Fibroblast of the conjunctiva (primary cell): ENCODE measurements around the gene TTLL11.

ENCODE experiments used
- DNase-seq: peaks from one replicate; pipeline ENCODE4 v3.0.0-alpha.2; 2010; ENCODE audit warnings: low read depth

TTLL11 gene

DNA sequence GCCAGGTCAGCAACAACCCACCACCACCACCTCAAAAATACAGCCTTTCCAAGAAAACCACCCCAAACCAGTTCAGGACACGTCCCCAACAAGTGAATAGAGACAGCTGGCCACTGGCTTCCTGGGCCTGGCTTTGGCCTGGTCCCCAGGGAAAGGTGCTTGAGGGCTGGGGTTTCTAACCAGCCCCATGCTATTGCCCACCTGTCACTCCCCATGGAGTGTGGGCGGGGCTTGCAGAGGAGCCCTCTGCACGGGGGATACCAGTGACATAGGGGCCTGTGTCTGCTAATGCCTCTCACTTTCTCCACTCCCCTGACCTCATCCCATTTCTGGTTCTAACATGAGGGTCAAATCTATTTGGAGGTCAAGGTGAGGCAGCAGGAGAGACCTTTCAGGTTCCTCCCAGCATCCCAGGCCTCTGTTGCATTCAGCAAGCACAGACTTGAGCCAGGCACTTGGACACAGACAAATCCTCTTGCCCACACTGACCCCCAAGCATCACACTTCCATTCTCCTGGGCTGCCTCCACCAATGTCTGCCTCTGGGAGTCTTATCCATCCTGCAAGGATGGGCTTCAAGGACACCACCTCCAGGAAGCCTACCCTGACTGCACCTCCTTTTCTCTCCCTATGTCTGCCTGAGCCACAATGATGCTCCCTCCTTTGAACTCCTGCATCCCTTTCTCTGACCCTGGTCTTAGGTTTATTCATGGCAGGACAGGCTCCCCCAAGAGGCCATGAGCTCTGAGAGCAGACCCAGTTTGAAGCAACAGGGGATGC is 16.1 kb upstream of the TTLL11 start:
- DNase-seq: no peak

DNA sequence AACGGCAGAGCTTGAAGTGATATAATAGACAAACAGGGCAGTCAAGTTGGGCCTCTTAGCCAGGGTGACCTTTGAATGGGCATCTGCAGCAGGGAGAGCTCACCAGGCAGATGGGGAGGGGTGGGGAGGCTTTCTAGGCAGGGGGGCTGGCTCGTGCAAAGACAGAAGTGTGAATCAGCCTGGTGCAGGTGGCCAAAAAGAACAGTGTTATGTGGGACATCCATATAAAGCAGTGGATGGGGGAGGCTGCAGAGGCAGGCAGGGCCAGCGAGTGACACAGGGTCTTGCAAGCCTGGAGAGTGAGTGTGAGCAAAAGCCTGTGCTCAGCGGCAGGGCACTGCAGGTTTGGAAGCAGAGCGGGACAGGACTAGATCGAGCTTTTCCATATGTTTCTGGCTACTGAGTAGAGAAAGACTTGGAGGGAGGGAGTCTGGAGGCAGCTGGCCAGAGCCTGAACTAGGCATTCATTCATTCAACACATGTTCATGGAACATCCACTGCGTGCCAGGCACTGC is 14.2 kb upstream of the TTLL11 start:
- no peak for DNase-seq

DNA sequence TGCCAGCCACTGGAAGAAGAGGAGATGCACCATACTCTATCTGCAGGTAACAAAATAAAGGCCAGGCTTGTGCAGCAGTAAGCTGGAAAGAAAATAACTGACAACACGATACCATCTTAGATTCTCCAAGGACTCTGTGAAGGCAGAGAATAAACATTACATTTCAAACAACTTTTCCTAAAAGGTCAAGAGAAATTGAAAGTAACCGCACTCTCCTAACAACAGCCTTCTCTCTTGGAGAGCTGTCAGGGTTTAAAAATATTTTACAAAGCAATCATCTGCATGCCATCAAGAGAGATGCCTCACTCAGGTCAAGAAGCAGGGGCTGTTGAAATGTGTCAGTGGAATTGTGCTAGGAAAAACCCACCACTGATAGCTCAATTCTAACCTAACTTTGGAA is 13.5 kb upstream of the TTLL11 start:
- no peak for DNase-seq

DNA sequence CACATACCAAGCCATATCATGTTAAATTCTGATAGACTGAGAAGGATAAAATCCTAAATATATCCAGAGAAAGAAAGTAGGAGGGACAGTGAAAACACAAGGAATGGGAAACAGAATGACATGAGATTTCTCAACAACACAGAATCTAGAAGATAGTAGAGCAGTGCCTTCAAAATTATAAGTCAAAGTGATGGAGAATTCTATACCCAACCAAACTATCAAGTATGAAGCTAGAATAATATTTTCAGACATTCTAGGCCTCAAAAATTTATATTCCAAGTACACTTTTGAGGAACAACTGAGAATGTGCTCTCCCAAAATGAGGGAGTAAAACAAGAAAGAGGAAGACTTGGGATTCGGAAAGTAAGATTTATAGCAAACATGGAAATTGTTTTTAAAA is 10.9 kb upstream of the TTLL11 start:
- no peak for DNase-seq

DNA sequence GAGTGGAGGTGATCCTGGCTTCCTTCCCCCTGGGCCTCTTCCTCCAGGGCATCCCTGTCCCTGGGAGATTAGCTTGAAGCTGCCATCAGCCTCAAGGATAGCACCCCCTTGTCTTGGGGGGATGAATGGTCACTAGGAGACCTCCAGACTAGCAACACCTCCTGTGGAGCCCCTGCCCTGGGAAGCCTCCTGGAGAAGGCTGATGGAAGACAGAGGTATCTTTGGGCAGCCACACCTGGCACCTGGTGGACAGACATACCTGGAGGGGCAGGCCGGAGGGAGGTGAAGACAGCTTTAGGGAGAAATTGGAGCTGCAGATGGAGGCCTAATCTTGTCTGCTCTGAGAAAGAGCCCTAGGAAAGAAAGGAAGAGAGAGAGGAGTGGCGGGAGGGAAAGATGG is 9.0 kb upstream of the TTLL11 start:
- DNase-seq: no peak

DNA sequence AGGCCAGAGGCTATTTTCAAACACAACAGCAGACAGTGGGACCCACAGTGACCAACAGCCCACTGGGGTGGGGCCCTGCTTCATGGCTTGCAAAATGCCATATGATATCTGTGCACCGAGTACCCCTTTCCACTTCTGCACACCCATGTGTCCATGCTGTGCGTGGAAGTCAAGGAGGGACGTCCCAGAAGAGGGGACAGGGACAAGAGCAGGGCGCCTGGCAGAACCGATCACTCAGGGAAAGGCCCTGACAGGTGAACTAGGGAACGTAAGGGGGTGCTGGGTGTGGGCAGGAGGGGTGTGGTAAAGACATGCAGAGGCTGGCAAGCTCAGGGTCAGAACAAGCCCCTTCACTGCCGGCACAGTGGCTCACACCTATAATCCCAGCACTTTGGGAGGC is 7.6 kb upstream of the TTLL11 start:
- DNase-seq: no peak

DNA sequence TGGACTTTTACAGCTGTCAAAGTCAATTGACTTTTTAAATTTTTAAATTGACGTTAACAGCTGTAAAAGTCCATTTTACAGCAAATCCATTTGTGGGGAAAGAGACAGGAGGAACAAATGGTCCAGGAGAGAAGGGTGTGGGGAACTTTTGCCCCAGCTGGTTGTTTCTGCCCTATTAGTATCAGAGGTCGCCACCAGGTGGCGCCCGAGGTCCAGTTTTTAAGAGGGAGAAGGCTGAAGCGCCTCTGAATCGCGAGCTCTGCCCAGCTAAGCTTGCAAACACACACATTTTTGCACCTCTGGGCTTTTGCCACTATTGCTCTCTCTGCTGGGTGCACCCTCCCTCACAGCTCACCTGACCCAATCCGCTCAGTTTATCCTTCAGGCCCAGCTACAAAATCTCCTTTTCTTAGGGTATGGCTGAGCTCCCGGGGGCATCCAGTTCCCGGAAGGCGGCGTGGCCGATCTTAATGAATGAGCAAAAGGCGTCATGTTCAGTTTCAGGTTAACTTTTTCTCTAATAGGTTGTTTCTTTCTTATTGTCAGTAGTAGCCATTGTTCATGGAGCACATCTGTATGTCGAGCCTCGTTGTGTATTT is 6.3 kb upstream of the TTLL11 start:
- peak; percentile 66 for DNase-seq

DNA sequence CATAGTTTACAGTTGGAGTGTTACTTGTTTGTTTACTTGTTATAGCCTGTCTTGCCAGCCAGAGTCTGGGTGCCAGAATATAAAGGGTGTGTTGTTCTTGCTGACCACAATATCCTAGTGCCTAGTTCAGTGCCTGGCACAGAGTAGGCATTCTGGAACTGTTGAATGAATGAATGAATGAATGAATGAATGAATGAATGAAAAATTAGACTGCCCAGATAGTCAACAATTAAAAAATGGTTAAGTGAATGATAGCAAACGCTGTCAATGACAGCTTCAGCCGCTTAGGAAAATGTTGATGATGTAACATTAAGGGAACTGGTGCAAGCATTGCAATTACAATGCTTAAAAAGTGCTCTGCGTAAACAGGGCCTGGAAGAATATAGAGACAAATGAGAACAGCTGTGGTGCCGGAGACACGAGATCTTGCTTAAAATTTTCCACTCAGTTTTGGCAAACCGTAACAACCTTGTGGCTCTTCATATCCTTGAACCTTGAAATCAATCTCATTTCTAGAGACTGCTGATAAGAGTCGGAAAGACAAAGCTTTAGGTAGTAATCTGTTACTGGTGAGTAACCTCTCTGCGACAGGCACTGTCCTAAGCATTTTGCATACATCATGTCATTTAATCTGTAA is 4.7 kb upstream of the TTLL11 start:
- DNase-seq: no peak

DNA sequence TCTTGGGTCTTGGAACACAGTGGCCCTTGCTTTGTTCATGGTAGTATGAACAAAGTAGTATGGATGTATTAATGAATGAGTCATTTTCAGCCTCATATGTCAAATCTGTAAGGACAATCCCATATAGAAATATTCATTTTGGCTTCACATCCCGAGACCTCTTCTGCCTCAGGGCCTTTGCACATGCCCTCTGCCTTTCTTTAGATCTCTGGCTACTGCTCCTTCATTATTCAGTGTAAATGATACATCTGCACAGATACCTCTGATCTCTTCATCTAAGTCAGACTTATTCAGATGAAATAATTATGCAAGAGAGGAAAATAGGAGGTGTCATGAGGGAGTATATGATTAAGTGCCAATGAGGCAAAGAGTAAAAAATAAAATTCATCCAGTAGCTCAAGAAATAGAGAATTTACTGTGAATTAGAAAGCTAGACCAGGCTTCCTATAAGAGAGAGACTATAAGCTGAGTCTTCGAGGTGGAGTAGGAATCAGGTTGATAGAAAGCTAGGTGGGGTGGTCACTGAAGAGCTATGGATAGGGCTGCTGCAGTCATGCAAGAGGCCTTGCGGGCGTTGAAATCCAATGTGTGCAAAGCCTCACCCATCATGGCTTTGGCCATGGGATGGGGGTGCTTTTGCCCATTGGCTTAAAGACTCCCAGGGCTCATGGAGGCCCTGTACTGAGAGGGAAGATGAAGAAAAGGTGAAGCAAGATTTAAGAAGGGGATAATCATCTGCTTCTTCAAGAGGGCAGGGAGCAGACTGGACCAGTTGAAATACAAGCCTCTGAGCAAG is 3.7 kb upstream of the TTLL11 start:
- no peak for DNase-seq

DNA sequence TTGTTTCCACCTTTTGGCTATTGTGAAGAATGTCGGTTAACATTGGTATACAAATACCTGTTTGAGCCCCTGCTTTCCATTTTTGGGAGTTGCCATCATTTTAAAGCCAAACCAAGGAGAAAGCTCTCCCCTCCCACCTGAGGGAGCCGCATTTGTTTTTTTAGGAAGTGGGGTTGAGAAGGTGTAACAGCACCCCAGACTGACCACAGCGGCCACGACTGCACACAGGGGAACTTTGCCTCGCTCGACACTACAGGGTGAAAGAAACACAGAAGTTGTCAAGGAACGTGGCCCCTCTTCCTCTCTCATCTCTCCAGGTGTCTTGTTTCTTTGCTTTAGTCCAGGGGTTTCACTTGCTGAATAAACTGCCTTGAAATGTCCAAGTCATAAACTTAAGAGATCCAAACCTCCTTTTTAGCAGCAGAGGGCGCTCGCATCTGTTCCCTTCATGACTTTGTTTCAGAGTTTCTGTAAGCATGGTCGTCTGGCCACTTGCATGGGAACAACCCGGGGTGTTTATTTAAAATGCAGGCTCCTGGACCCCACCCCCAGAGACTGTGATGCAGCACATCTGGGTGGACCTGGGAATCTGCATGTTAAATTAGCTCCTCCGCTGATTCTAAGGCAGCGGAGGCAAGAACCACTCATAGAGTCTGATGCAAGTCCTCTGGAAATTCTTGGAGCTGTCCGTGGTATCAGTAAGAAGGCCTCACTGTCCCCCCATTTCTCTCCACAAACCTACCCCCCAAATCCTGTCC is 2.1 kb upstream of the TTLL11 start:
- DNase-seq: peak; percentile 35

DNA sequence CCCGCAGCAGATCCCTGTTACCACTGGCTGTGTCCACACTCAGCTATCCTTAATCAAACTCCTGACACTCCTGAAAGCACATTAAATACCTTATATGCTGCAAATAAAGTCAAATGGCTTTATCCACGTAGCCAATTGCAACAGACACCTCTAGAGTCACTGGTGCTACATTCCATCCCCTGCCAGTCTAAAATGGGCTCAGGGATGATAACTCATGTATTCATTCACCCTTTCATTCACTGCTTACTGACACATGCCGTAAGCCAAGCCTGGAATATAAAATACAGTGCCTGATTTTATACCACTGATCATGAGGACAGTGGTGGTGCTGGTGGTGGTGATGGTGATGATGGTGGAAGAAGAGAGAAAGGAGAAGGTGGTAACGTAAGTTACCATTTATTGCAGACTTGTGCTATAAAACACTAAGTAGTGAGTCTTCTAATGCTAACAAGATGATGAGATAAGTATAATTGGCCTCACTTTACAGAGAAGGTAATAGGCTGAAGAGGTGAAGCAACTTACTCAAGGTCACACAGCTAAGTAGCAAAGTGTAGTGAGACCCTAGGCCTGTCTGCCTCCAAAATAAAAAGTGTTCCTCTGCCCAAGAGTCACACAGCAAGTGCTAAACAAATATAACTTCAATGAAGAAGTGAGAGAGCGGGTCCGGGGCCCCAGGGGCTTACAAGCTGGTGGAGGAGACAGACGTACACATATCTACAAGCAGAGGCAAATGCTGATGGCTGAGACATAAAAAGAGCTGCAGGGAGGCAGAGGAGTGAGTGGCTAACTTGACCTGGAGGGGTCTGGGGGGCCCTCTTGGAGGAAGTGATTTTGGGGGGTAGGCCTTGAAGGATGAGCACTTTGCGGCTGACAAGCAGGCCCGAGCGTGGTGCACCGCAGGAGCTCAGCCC is 1.2 kb downstream of the TTLL11 start:
- DNase-seq: no peak

DNA sequence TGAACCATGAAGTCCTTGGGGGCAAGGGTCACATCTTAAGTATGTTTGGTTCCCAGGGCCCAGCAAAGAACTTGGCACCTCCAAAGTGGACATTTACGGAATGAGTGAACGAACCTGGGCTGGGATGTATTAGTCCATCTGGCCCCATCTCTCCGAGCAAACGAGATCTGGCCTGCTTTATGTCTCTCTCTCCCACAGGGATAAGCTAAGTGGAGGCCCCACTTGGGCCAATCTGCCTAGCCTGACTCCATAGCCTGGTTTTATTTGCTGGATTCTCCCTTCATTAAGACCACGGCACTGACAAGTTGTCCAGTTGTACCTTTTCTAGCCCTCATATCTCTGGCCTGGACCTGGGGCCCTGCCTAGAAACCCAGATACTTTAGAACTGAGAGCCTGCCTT is 2.1 kb downstream of the TTLL11 start:
- DNase-seq: no peak

DNA sequence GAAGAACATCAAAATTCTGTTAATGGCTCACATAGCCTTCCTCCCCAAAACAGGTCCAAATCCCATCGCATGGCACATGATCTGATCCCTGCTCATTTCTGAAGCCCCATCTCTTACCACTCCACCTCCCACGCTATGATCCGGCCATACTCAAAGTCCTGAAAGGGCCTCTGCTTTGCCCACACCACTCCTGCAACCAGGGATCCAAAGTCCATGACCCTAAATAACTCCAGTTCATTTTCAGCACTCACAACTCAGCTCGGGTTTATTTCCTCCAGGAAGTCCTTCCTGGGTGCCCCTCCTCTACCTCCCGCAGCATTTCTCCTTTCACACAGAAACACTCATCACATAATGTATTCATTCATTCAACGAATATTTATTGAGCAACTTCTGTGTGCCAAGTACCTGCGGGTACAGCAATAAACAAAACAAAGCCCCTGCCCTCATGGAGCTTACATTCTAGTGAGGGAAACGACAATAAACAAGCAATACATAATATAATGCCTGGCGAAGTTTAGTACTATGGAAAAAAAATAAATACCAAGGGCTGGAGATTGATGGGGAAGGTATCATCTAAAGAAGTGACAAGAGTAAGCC is 2.7 kb downstream of the TTLL11 start:
- no peak for DNase-seq

DNA sequence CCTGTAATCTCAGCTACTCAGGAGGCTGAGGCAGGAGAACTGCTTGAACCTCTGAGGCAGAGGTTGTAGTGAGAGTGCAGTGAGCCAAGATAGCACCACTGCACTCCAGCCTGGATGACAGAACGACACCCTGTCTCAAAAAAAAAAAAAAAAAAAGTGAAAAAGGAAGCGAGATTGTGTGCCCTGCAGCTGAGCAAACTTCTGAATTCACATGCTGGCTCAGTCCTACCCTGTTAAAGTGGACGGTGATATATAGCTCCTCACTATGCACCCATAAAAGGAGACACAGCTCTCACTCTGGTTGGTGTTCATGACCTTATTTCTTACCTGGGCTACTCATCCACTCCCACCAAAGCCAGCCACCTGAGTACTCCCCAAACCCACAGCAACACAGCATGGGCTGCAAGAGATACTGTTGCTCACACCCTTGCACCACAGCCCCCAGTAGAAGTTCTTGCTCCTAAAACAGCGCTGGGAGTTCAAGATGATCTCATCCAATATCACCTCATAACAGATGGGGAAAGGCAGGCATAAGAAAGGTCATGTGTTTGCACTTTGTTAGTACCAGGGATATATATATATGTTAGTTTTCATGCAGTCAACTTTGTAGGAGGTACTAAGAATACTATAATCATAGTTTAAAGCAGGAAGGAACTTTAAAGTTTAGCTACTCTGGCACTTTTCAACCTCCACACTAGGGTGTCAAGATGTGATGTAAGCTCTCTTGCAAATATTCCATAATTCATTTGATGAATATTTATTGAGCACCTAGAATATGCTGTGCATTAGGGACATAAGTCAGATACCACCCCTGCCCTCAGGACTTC is 4.0 kb downstream of the TTLL11 start:
- DNase-seq: no peak

DNA sequence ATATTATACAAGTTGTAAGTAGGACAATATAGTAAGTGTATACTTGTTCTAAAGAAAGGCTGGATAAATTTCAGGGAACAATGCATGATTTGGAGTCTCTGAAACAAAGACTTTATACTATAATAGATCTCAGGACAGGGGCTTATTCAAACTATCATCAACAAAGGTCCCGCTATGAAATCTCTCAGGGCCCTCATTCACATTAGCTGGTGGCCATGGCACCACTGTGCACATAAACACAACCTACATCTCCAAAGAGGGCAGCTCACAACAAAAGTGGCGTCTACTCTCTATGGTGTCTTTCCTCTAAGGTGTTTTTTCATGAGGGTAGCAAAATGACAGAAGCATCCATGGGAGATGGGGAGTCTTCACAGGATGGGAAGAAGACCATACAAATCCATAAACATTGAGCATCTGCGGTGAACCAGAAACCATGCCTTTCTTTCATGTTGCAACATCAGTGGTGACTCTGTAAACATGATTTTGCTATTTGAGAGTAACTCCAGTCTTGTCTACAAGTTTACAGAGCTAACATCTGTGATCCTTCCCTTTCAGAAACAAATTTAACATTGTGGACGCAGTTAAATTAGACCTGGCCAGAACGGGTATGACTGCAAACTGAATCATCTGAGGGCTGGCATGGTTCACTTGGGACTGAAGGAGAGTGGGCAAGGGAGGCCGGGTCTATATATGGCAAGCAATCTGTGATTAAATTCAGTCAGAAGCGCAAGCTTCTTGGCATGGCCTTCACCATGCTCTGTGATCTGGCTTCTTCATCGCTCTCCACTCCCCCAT is 5.5 kb downstream of the TTLL11 start:
- DNase-seq: no peak

DNA sequence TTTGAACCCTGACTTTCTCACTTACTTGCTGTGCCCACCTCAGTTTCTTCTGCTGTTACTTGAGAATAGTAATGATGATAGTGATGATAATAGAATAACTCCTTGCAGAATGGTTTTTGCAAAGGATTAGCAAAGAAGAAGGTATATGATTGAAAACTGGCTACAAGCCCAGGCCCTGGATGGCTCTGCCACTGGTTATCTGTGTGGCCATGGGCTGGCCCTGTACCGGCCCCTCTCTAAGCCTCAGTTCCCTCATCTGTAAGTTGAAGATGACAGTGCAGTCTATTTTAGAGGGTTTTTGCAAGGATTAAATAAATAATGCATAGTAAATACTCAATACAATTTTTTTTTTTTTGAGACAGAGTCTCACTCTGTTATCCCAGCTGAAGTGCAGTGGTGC is 6.2 kb downstream of the TTLL11 start:
- DNase-seq: no peak

DNA sequence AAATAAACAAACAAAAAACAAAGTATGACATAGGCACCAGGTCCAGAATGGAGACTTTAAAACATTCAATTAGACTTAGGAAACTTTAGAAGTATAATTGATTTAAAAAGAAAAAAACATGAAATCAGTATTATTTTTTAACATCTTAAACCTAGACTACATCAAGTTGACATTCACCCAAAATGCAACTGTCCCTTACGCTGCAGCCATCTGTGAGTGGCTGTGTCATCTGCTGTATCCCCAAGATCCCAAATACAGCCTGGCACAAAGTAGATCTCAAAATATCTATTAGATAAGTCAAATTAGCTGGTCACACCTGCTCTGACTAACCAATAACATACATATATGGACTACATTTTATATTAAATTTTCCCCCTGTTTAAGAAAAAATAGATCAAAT is 7.8 kb downstream of the TTLL11 start:
- no peak for DNase-seq

DNA sequence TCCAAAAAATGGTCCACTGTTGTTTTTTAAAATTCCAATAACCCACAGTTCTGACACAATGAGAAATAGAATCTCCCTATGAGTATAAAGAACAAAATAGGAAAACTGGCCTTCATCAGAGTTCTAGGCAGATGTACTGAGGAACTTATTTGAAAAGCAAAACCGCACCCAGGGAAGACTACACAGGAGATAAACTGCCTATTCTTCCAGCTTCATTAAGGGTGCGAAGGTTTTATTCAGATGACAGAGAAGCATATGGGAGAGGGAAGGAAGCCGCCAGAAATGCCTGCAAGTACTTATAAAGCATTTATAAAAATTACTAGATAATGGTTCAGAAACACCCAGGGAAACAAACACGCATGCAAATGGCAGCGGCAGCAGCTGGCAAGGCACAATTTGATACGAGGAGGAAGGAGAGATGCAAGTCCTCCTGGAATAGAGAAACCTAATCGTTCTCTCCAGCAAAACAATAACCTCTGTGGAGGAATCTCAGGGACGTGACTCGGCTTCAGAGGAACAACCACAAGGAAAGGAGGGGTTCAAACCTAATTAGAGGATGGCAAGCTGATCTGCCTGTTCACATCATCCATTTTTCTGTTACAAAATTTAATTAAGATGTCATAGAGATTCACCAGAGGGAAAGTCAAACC is 9.0 kb downstream of the TTLL11 start:
- no peak for DNase-seq
